ENCODE data around the gene IGF2BP2.

DNA sequence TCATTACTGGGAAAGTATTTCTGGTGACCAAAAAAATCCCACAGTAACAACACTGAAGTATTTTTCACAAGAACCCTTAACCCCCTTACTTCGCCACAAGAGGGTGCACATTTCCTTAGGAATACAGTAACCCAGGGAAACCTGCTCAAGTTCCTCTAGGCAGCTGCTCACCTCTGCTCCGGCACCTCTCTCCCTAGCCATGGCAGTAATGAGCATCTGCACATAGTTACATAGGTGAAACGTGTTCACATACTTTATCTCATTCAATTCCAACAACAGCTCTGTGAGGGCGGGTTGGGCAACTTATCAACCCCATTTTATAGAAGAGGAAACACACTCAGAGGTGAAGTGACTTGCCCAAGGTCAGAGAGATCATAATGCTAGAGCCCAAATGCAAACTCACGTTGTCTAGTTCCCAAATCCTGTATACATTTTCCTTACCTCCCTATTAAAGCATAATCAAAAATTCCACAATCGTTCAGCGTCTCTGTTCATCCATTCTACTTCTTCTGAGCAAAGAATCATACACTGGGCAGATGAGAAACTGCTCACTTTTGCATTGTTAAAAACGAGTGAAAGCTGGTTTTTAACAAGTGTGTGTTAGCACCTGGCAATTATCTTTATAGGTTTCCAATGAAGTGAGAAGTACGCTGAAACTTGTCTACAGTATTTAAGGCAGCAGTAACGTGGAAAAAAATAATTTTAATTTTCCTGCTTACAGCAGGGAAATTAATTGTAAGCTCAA lies 90.7 kb downstream of the IGF2BP2 start:
- no peak for TF ChIP-seq POLR2A (IDR thresholded peaks at IDR 0.05)
- TF ChIP-seq, protein P1, sequence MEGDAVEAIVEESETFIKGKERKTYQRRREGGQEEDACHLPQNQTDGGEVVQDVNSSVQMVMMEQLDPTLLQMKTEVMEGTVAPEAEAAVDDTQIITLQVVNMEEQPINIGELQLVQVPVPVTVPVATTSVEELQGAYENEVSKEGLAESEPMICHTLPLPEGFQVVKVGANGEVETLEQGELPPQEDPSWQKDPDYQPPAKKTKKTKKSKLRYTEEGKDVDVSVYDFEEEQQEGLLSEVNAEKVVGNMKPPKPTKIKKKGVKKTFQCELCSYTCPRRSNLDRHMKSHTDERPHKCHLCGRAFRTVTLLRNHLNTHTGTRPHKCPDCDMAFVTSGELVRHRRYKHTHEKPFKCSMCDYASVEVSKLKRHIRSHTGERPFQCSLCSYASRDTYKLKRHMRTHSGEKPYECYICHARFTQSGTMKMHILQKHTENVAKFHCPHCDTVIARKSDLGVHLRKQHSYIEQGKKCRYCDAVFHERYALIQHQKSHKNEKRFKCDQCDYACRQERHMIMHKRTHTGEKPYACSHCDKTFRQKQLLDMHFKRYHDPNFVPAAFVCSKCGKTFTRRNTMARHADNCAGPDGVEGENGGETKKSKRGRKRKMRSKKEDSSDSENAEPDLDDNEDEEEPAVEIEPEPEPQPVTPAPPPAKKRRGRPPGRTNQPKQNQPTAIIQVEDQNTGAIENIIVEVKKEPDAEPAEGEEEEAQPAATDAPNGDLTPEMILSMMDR (IDR thresholded peaks at IDR 0.05): peak in 5 of 6 experiments; percentile 54 to 83 (median 58)

All from esophagus squamous epithelium (tissue), 4 donors.